Thyroid gland (tissue), 4 donors: Measurements from ENCODE around the gene ACAN.

Experiments
- POLR2A ChIP-seq, 2 donors: fragments of 450-650 bp; IDR thresholded peaks; one replicate each; pipeline ENCODE4 v1.6.1; 2017; ENCODE audit warnings: antibody characterized with exemption in 2 of 2, mild to moderate bottlenecking in 2 of 2, moderate library complexity in 1 of 2
- TF ChIP-seq, protein P1 (sequence below), 6 experiments: fragments of 200-600 bp in 3 of 6; fragments of 450-650 bp in 3 of 6; sonication (generic) in 3 of 6; IDR thresholded peaks; one replicate each; pipeline ENCODE4 v1.5.1; 2016 to 2019; ENCODE audit warnings: antibody characterized with exemption in 6 of 6, mild to moderate bottlenecking in 2 of 6, inconsistent platforms in 1 of 6, moderate library complexity in 1 of 6

DNA sequence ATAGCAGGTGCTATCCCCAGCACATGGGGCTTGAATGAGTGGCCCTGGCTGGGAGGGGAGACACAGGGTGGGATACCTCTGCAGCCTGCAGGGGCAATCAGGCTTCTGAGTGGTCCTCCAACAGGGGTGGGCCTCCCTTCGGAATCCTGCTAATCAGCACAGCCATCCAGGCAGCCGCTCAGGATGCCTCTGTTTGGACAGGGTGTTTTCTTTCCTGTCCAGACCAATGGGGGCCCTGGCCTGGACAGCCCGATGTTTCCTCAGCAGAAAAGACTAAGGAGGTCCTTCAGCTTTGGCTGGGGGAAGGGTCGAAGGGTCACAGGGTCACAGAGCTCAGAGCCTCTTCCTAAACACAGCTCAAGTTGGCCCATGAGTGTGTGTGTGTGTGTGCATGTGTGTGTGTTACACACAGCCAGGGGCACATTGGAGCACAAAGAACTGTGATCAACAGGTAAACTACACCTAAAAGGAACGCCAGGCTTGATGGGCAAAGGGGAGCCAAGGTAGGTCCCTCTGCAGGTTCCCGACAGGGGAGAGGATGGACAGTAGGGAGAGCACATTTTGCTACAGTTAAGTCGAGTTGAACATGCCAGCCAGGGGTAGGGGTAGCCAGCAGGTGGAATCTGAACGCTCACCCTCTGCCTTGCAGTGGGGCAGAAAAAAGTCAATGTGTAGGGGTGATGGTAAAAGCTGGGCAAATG is 93.2 kb downstream of the ACAN start:
- TF ChIP-seq, protein P1, sequence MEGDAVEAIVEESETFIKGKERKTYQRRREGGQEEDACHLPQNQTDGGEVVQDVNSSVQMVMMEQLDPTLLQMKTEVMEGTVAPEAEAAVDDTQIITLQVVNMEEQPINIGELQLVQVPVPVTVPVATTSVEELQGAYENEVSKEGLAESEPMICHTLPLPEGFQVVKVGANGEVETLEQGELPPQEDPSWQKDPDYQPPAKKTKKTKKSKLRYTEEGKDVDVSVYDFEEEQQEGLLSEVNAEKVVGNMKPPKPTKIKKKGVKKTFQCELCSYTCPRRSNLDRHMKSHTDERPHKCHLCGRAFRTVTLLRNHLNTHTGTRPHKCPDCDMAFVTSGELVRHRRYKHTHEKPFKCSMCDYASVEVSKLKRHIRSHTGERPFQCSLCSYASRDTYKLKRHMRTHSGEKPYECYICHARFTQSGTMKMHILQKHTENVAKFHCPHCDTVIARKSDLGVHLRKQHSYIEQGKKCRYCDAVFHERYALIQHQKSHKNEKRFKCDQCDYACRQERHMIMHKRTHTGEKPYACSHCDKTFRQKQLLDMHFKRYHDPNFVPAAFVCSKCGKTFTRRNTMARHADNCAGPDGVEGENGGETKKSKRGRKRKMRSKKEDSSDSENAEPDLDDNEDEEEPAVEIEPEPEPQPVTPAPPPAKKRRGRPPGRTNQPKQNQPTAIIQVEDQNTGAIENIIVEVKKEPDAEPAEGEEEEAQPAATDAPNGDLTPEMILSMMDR (IDR thresholded peaks at IDR 0.05): no peak
- no peak for TF ChIP-seq POLR2A (IDR thresholded peaks at IDR 0.05)
